RPMI7951 (cell line): ENCODE measurements around the gene KIF16B. TPM values are rescaled to one million over a fixed set of nuclear protein-coding genes. Genes with fewer than 3 reads are reported as not detected.
"Not testable (repeated sequence)": the region's sequence is repeated elsewhere in the genome, so short reads cannot be mapped to it uniquely, and the experiment has no call there.

Experiments
- DNase-seq: peaks from one replicate; pipeline ENCODE4 v3.0.0-alpha.2; 2012; ENCODE audit warnings: low read depth
- total RNA-seq: library from RNA; depleted of rRNA; stranded (reverse); fragments of >200 nt; shearing (Covaris generic); gene quantifications from 2 replicates; pipeline ENCODE4 v1.2.3, GENCODE V29; 2014

The KIF16B gene
- total RNA-seq, 1 experiment from 2014 or later = 9.4 TPM

GRCh38 chr20:16475225-16475624, 98.0 kb downstream of the KIF16B start:
- no peak for DNase-seq

- DNase-seq = no peak
Measured at GRCh38 chr20:16474363-16474762, 98.9 kb downstream of the KIF16B start.

- peak; percentile 80 for DNase-seq
Measured at GRCh38 chr20:16472045-16472872, 101.0 kb downstream of the KIF16B start.

- DNase-seq = no peak
Measured at GRCh38 chr20:16469395-16469905, 103.8 kb downstream of the KIF16B start.

GRCh38 chr20:16462711-16463110, 110.5 kb downstream of the KIF16B start:
- DNase-seq = no peak

- DNase-seq = peak; percentile 93
Measured at GRCh38 chr20:16459019-16459700, 114.1 kb downstream of the KIF16B start.

GRCh38 chr20:16457514-16457913, 115.7 kb downstream of the KIF16B start:
- DNase-seq = no peak

GRCh38 chr20:16455324-16455723, 117.9 kb downstream of the KIF16B start:
- DNase-seq = no peak

- no peak for DNase-seq
Measured at GRCh38 chr20:16451982-16452381, 121.3 kb downstream of the KIF16B start.

GRCh38 chr20:16451001-16451400, 122.2 kb downstream of the KIF16B start:
- DNase-seq = no peak

- no peak for DNase-seq
Measured at GRCh38 chr20:16446991-16447390, 126.3 kb downstream of the KIF16B start.

GRCh38 chr20:16446246-16446645, 127.0 kb downstream of the KIF16B start:
- no peak for DNase-seq

- no peak for DNase-seq
Measured at GRCh38 chr20:16445482-16445881, 127.8 kb downstream of the KIF16B start.

GRCh38 chr20:16444057-16444777, 129.0 kb downstream of the KIF16B start:
- DNase-seq = no peak

GRCh38 chr20:16441546-16442164, 131.6 kb downstream of the KIF16B start:
- DNase-seq = no peak

- no peak for DNase-seq
Measured at GRCh38 chr20:16440686-16441085, 132.6 kb downstream of the KIF16B start.

GRCh38 chr20:16439540-16439939, 133.7 kb downstream of the KIF16B start:
- DNase-seq = not testable (repeated sequence)

GRCh38 chr20:16438100-16438499, 135.1 kb downstream of the KIF16B start:
- no peak for DNase-seq

GRCh38 chr20:16437387-16437996, 135.8 kb downstream of the KIF16B start:
- DNase-seq = no peak

GRCh38 chr20:16434062-16434664, 139.1 kb downstream of the KIF16B start:
- DNase-seq = peak; percentile 45

- no peak for DNase-seq
Measured at GRCh38 chr20:16433293-16433580, 140.0 kb downstream of the KIF16B start.
